ENCODE measurements around the gene MS4A18. TPM values are rescaled to one million over a fixed set of nuclear protein-coding genes. Genes with fewer than 3 reads are reported as not detected.

The MS4A18 gene
- total RNA-seq, 1 experiment from 2014 or later = not detected

GRCh38 chr11:60783911-60784310 is 59.4 kb downstream of the MS4A18 start:
- ATAC-seq = no peak
- ChIA-PET POLR2A (no interaction called here), CTCF (interaction anchor here (1.1 to 3.5 kb wide), 4 partner anchors 8 to 116 kb away, joined by 3 to 17 read pairs (median 4); partner anchors contain the start of gene MS4A15)
- Mint-ChIP-seq H3K36me3 (no peaks in the 10 kb centered on the region), H3K27ac (no peak overlapping the region), H3K9me3 (no peaks in the 10 kb centered on the region; the same call in none of the 2 replicates), H3K27me3 (ENCODE audit: low read depth) (no peaks in the 10 kb centered on the region; the same call in 1 of the 2 replicates), H3K4me1 (no peaks in the 10 kb centered on the region), H3K4me3 (no peak overlapping the region)
- TF ChIP-seq CTCF (IDR thresholded peaks at IDR 0.05) = no peak
- TF ChIP-seq E2F5 (CRISPR knock-in tag; IDR thresholded peaks at IDR 0.05) = no peak
- no peak for TF ChIP-seq ZBTB43 (CRISPR knock-in tag; IDR thresholded peaks at IDR 0.05)
- TF ChIP-seq PRDM15 (CRISPR knock-in tag; IDR thresholded peaks at IDR 0.05) = no peak
- no peak for TF ChIP-seq JUN (CRISPR knock-in tag; IDR thresholded peaks at IDR 0.05)
- TF ChIP-seq ZNF317 (CRISPR knock-in tag; IDR thresholded peaks at IDR 0.05; ENCODE audit: borderline replicate concordance, low read depth) = no peak
- TF ChIP-seq USF1 (CRISPR knock-in tag; IDR thresholded peaks at IDR 0.05) = no peak
- no peak for TF ChIP-seq TEAD1 (CRISPR knock-in tag; IDR thresholded peaks at IDR 0.05)
- no peak for TF ChIP-seq GTF2I (CRISPR knock-in tag; conservative IDR thresholded peaks at IDR 0.05)
- no peak for TF ChIP-seq ZNF281 (CRISPR knock-in tag; IDR thresholded peaks at IDR 0.05)
- TF ChIP-seq KAT7 (CRISPR knock-in tag; IDR thresholded peaks at IDR 0.05; ENCODE audit: borderline replicate concordance) = no peak
- no peak for TF ChIP-seq GRHL2 (CRISPR knock-in tag; IDR thresholded peaks at IDR 0.05; ENCODE audit: insufficient replicate concordance, severe bottlenecking)
- DNase-seq (ENCODE audit: low spot score) = no peak

- Mint-ChIP-seq H3K4me1 (no peaks in the 10 kb centered on the region), H3K27ac (no peak within 1 kb of the TSS), H3K36me3 (no peaks in the 10 kb centered on the region), H3K27me3 (ENCODE audit: low read depth) (no peaks in the 10 kb centered on the region; the same call in 1 of the 2 replicates), H3K9me3 (peaks cover 9% of the 10 kb centered on the region), H3K4me3 (no peak within 1 kb of the TSS)
- POLR2A ChIA-PET = no interaction called here
- ATAC-seq (no peak), DNase-seq (ENCODE audit: low spot score) (no peak)
- CTCF ChIA-PET = interaction anchor here (1.2 to 3.5 kb wide), 6 partner anchors 9 to 114 kb away, joined by 3 to 17 read pairs (median 4); no protein-coding TSS in a partner anchor
- no peak for TF ChIP-seq GTF2I (CRISPR knock-in tag; conservative IDR thresholded peaks at IDR 0.05)
- no peak for TF ChIP-seq HMGA2 (CRISPR knock-in tag; IDR thresholded peaks at IDR 0.05)
- no peak for TF ChIP-seq ESRRA (CRISPR knock-in tag; IDR thresholded peaks at IDR 0.05; ENCODE audit: borderline replicate concordance)
- no peak for TF ChIP-seq IRF2 (CRISPR knock-in tag; IDR thresholded peaks at IDR 0.05; ENCODE audit: borderline replicate concordance, low read depth)
- TF ChIP-seq CREB1 (CRISPR knock-in tag; IDR thresholded peaks at IDR 0.05) = no peak
- no peak for TF ChIP-seq ZMAT4 (CRISPR knock-in tag; IDR thresholded peaks at IDR 0.05)
- TF ChIP-seq ZNF317 (CRISPR knock-in tag; IDR thresholded peaks at IDR 0.05; ENCODE audit: borderline replicate concordance, low read depth) = no peak
- no peak for TF ChIP-seq ZSCAN18 (CRISPR knock-in tag; IDR thresholded peaks at IDR 0.05)
Measured at GRCh38 chr11:60785136-60785535, 60.6 kb downstream of the MS4A18 start, which contains the start of gene MS4A10. Gene MS4A10, plus strand, starts transcription at chr11:60785333. Its CDS starts 5,003 bp downstream, at chr11:60790336.
